Activated B cell treated with CpG ODN at 0.5 μM for 24 hours (primary cell): ENCODE measurements around the gene TMPRSS2. TPM values are rescaled to one million over a fixed set of nuclear protein-coding genes. Genes with fewer than 3 reads are reported as not detected.

ENCODE experiments used
- ATAC-seq: fragments of 200-7000 bp; cut with Tn5 transposase; one replicate; pipeline ENCODE4 v1.10.0; 2021; ENCODE audit warnings: low read depth, mild to moderate bottlenecking, moderate library complexity
- CTCF ChIA-PET: fragments of 350-600 bp; sonication (Branson Sonifier 250); formaldehyde crosslinking; loops from one replicate; lab custom pipeline; 2021; ENCODE audit warnings: antibody characterized with exemption; lab: Charles Lee
- POLR2A ChIA-PET: fragments of 350-600 bp; sonication (Branson Sonifier 250); formaldehyde crosslinking; loops from one replicate; lab custom pipeline; 2021; ENCODE audit warnings: antibody characterized with exemption; lab: Charles Lee
- DNase-seq: peaks from one replicate; pipeline ENCODE4 v3.0.0; 2022
- H3K27ac Mint-ChIP-seq: one replicate; pipeline ENCODE4 v1.8.0; 2020; ENCODE audit warnings: mixed read lengths
- H3K27me3 Mint-ChIP-seq: one replicate; pipeline ENCODE4 v1.8.0; 2021; ENCODE audit warnings: mixed read lengths
- H3K36me3 Mint-ChIP-seq: one replicate; pipeline ENCODE4 v1.8.0; 2021; ENCODE audit warnings: low read depth, mixed read lengths
- H3K4me1 Mint-ChIP-seq: one replicate; pipeline ENCODE4 v1.8.0; 2021; ENCODE audit warnings: mixed read lengths
- H3K4me3 Mint-ChIP-seq: one replicate; pipeline ENCODE4 v1.8.0; 2020; ENCODE audit warnings: mild to moderate bottlenecking, mixed read lengths
- H3K9me3 Mint-ChIP-seq: one replicate; pipeline ENCODE4 v1.8.0; 2020; ENCODE audit warnings: mixed read lengths
- CTCF ChIP-seq: fragments of 200-600 bp; IDR thresholded peaks from one replicate; pipeline ENCODE4 v1.8.0; 2022; ENCODE audit warnings: antibody characterized with exemption, mild to moderate bottlenecking
- intact Hi-C: fragments of 100-400 bp; cut with micrococcal nuclease; formaldehyde crosslinking; loops from one replicate; pipeline ENCODE4 v1.15.1; 2024
- total RNA-seq: library from RNA; stranded (reverse); gene quantifications from 2 replicates; pipeline ENCODE4 v1.2.3, GENCODE V29; 2022

Gene TMPRSS2
- total RNA-seq, 1 donor from 2014 or later, result not detected

- no peaks in the 10 kb centered on the region for H3K4me1 Mint-ChIP-seq
- no peaks in the 10 kb centered on the region for H3K9me3 Mint-ChIP-seq
- ChIA-PET POLR2A (no interaction called here), CTCF (no interaction called here)
- no peak overlapping the region for H3K27ac Mint-ChIP-seq
- no peak overlapping the region for H3K4me3 Mint-ChIP-seq
- TF ChIP-seq CTCF, result no peak
- intact Hi-C loops, result no loop called here
- ATAC-seq (no peak), DNase-seq (no peak)
- H3K27me3 Mint-ChIP-seq, result peaks cover 7% of the 10 kb centered on the region
- no peaks in the 10 kb centered on the region for H3K36me3 Mint-ChIP-seq
Measured at GRCh38 chr21:41483973-41484372, 24.0 kb downstream of the TMPRSS2 start.

DNA sequence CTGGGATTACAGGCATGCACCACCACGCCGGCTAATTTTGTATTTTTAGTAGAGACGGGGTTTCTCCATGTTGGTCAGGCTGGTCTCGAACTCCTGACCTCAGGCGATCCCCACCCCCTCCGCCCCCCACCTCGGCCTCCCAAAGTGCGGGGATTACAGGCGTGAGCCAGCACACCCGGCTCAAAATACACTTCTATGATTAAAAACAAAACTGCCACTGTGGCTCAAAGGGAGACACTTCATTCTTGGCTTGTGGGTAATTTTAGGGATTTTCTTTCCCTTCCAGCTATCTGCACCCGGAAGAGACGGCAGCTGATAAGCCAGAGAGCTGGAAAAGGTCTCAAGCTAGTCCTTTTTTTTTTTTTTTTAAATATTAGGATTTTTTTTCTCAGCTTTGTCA lies 24.5 kb downstream of the TMPRSS2 start:
- intact Hi-C loops, result no loop called here
- ChIA-PET CTCF (no interaction called here), POLR2A (no interaction called here)
- H3K36me3 Mint-ChIP-seq, result no peaks in the 10 kb centered on the region
- H3K4me1 Mint-ChIP-seq, result no peaks in the 10 kb centered on the region
- no peak overlapping the region for H3K27ac Mint-ChIP-seq
- no peak overlapping the region for H3K4me3 Mint-ChIP-seq
- H3K27me3 Mint-ChIP-seq, result peaks cover 6% of the 10 kb centered on the region
- no peak for TF ChIP-seq CTCF
- H3K9me3 Mint-ChIP-seq, result no peaks in the 10 kb centered on the region
- DNase-seq (no peak), ATAC-seq (no peak)

- CTCF ChIA-PET, result no interaction called here
- POLR2A ChIA-PET, result no interaction called here
- DNase-seq (no peak), ATAC-seq (no peak)
- no peaks in the 10 kb centered on the region for H3K36me3 Mint-ChIP-seq
- no peaks in the 10 kb centered on the region for H3K4me1 Mint-ChIP-seq
- no peak overlapping the region for H3K4me3 Mint-ChIP-seq
- H3K27ac Mint-ChIP-seq, result no peak overlapping the region
- peaks cover 6% of the 10 kb centered on the region for H3K27me3 Mint-ChIP-seq
- no peaks in the 10 kb centered on the region for H3K9me3 Mint-ChIP-seq
- TF ChIP-seq CTCF, result no peak
- intact Hi-C loops, result no loop called here
Measured at GRCh38 chr21:41482980-41483379, 25.0 kb downstream of the TMPRSS2 start.

DNA sequence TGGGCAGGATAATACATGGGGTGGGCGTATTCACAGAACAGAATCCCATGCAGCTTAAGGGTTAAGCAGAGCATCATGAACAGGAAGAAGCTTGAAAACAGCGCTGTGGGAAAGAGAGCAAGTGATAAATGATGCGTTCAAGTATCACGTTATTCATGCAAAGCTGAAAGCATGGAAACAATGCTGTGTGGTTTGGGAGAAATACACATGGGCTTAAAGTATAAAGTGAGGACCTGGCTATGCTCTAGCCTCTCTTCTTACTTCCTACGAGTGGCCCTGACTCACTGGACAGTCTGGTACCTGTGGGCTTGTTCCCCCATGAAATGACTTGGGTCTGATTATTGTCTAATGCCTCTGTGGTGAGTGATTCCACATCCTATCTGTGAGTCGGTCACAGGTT lies 25.7 kb downstream of the TMPRSS2 start:
- ATAC-seq (no peak), DNase-seq (no peak)
- Mint-ChIP-seq H3K9me3 (no peaks in the 10 kb centered on the region), H3K27me3 (peaks cover 6% of the 10 kb centered on the region), H3K4me3 (no peak overlapping the region), H3K4me1 (no peaks in the 10 kb centered on the region), H3K27ac (no peak overlapping the region), H3K36me3 (no peaks in the 10 kb centered on the region)
- POLR2A ChIA-PET, result no interaction called here
- TF ChIP-seq CTCF, result no peak
- CTCF ChIA-PET, result no interaction called here
- intact Hi-C loops, result no loop called here

DNA sequence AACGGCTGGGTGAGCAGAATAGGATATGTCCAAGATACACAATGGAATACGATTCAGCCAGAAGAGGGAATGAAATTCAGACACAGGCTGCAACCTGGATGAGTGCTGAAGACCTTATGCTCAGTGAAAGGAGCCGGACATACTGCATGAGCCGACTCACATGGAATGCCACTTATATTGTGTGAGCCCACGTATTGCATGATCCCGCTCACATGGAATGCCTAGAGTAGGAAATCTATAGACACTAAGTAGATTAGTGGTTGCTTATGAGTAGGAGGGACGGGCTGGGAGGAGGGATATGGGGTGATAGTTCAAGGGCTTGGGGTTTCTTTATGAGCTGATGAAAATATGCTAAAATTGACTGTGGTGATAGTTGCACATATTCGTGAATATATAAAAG lies 26.8 kb downstream of the TMPRSS2 start:
- no peak for TF ChIP-seq CTCF
- no peaks in the 10 kb centered on the region for H3K4me1 Mint-ChIP-seq
- POLR2A ChIA-PET, result no interaction called here
- ATAC-seq (no peak), DNase-seq (no peak)
- peaks cover 4% of the 10 kb centered on the region for H3K27me3 Mint-ChIP-seq
- no peak overlapping the region for H3K4me3 Mint-ChIP-seq
- no peaks in the 10 kb centered on the region for H3K9me3 Mint-ChIP-seq
- H3K27ac Mint-ChIP-seq, result no peak overlapping the region
- intact Hi-C loops, result no loop called here
- CTCF ChIA-PET, result interaction anchor here (1.1 kb wide), 1 partner anchor 198 kb away, joined by 5 read pairs; no protein-coding TSS in a partner anchor
- no peaks in the 10 kb centered on the region for H3K36me3 Mint-ChIP-seq
